Endothelial cell of umbilical vein (primary cell): Measurements from ENCODE around the gene CLEC4M. TPM values are rescaled to one million over a fixed set of nuclear protein-coding genes. Genes with fewer than 3 reads are reported as not detected.
A peak's percentile ranks its signal among the peaks of the same experiment; 100 is the strongest.

Source experiments
- BruUV-seq: library from RNA; stranded (reverse); fragments of 400-500 nt; replicated peaks from 2 replicates; lab custom pipeline; 2021; lab: Mats Ljungman, UMichigan
- CTCF ChIA-PET: fragments of 300-600, 350-600 bp; sonication (Branson Sonifier 250); formaldehyde crosslinking; loops from one replicate; lab custom pipeline; 2021; ENCODE audit warnings: antibody characterized with exemption, inconsistent platforms; lab: Charles Lee
- POLR2A ChIA-PET: fragments of 300-600, 350-600 bp; sonication (Branson Sonifier 250); formaldehyde crosslinking; loops from one replicate; lab custom pipeline; 2021; ENCODE audit warnings: antibody characterized with exemption, inconsistent platforms; lab: Charles Lee
- DNase-seq: peaks from one replicate; pipeline ENCODE4 v3.0.0-alpha.2; 2011; ENCODE audit warnings: low read depth, low spot score
- FAIRE-seq: peaks from 2 replicates; lab custom pipeline; 2011; peaks lifted over from hg19 to GRCh38; lab: Jason Lieb, UNC
- H2AFZ ChIP-seq: 2 replicates; pipeline ENCODE4 v1.6.0; 2012; ENCODE audit warnings: low read depth, low read length, control low read depth, inconsistent platforms
- H3K27ac ChIP-seq: 2 replicates; pipeline ENCODE4 v1.5.1; 2011; ENCODE audit warnings: low read depth, mild to moderate bottlenecking, control low read depth, low read length, moderate library complexity; ENCODE audit not compliant: insufficient read depth
- H3K27me3 ChIP-seq, 2 experiments: 2 replicates each; pipeline versions ENCODE4 v1.6.0 to v1.6.1; 2011; ENCODE audit warnings: low read length in 2 of 2, mixed read lengths in 1 of 2; ENCODE audit not compliant: control insufficient read depth in 2 of 2, insufficient read depth in 2 of 2
- H3K36me3 ChIP-seq, 2 experiments: 2 replicates in 1 of 2; 3 replicates in 1 of 2; pipeline ENCODE4 v1.5.1; 2011; ENCODE audit warnings: low read length in 2 of 2, mild to moderate bottlenecking in 1 of 2, moderate library complexity in 1 of 2; ENCODE audit not compliant: control insufficient read depth in 2 of 2, insufficient read depth in 2 of 2; ENCODE audit errors: extremely low read depth in 1 of 2
- H3K4me1 ChIP-seq: 3 replicates; pipeline ENCODE4 v1.5.1; 2011; ENCODE audit warnings: mild to moderate bottlenecking, low read length; ENCODE audit not compliant: control insufficient read depth, insufficient read depth; ENCODE audit errors: extremely low read depth
- H3K4me2 ChIP-seq: 2 replicates; pipeline ENCODE4 v1.6.1; 2011; ENCODE audit warnings: low read length, control low read depth, mixed read lengths; ENCODE audit not compliant: insufficient read depth
- H3K4me3 ChIP-seq, 3 experiments: fragments of 200-600 bp in 1 of 3; sonication (generic), shearing (Covaris generic) in 1 of 3; replicated peaks in 1 of 3; 2 replicates each; pipeline ENCODE4 v1.5.1; 2011 to 2016; ENCODE audit warnings: control low read depth in 3 of 3, low read length in 3 of 3, mild to moderate bottlenecking in 2 of 3, inconsistent platforms in 1 of 3, low read depth in 1 of 3, moderate library complexity in 1 of 3; ENCODE audit not compliant: insufficient read depth in 1 of 3
- H3K79me2 ChIP-seq: 2 replicates; pipeline ENCODE4 v1.6.0; 2012; ENCODE audit warnings: low read length, inconsistent platforms; ENCODE audit not compliant: control insufficient read depth, insufficient read depth
- H3K9ac ChIP-seq: replicated peaks from 2 replicates; pipeline ENCODE3; 2011; ENCODE audit warnings: low read length, control low read depth; ENCODE audit not compliant: insufficient read depth; ENCODE audit errors: extremely low read depth
- H3K9me1 ChIP-seq: replicated peaks from 3 replicates; pipeline ENCODE4 v1.6.0; 2011; ENCODE audit warnings: mild to moderate bottlenecking, low read length; ENCODE audit not compliant: control insufficient read depth, insufficient read depth; ENCODE audit errors: extremely low read depth
- H3K9me3 ChIP-seq: replicated peaks from 2 replicates; pipeline ENCODE4 v1.5.1; 2012; ENCODE audit warnings: low read length, inconsistent platforms; ENCODE audit not compliant: control insufficient read depth, insufficient read depth
- H4K20me1 ChIP-seq: replicated peaks from 2 replicates; pipeline ENCODE3; 2011; ENCODE audit warnings: mild to moderate bottlenecking, low read length; ENCODE audit not compliant: control insufficient read depth, insufficient read depth; ENCODE audit errors: extremely low read depth
- EZH2 ChIP-seq: IDR thresholded peaks from 2 replicates; pipeline ENCODE4 v1.6.1; 2012; ENCODE audit warnings: borderline replicate concordance, low read depth, mild to moderate bottlenecking, moderate library complexity, low read length, inconsistent platforms; ENCODE audit not compliant: severe bottlenecking
- FOS ChIP-seq: IDR thresholded peaks from 2 replicates; pipeline ENCODE4 v1.6.1; 2011; ENCODE audit warnings: mild to moderate bottlenecking, low read length, moderate library complexity, borderline replicate concordance; ENCODE audit not compliant: insufficient read depth
- GATA2 ChIP-seq: IDR thresholded peaks from 2 replicates; pipeline ENCODE4 v1.7.0; 2011; ENCODE audit warnings: low read depth, mild to moderate bottlenecking, moderate library complexity, mixed read lengths, low read length; ENCODE audit not compliant: insufficient read length, insufficient read depth
- JUN ChIP-seq: IDR thresholded peaks from 2 replicates; pipeline ENCODE4 v1.6.1; 2011; ENCODE audit warnings: borderline replicate concordance, low read depth; ENCODE audit not compliant: insufficient read length, insufficient read depth
- MYC ChIP-seq: IDR thresholded peaks from one replicate; pipeline ENCODE4 v1.6.1; 2011; ENCODE audit warnings: mild to moderate bottlenecking, low read depth, low read length
- POLR2A ChIP-seq: IDR thresholded peaks from 2 replicates; pipeline ENCODE4 v1.6.1; 2012; ENCODE audit warnings: low read depth, mild to moderate bottlenecking, control low read depth, low read length
- POLR2AphosphoS5 ChIP-seq: IDR thresholded peaks from 2 replicates; pipeline ENCODE4 v1.6.1; 2012; ENCODE audit warnings: low read depth, mild to moderate bottlenecking, control low read depth, low read length, moderate library complexity; ENCODE audit not compliant: insufficient read depth
- dilution Hi-C: fragments of 300-500 bp; cut with MboI; formaldehyde crosslinking; loops from one replicate; pipeline ENCODE4 v1.15.0; 2019; ENCODE audit warnings: low sequenced_read_pairs; ENCODE audit not compliant: extremely low pct_ligation_motif_present
- intact Hi-C: fragments of 100-400 bp; cut with micrococcal nuclease; formaldehyde crosslinking; loops from one replicate; pipeline ENCODE4 v1.10.0; 2022
- polyA plus RNA-seq, 4 experiments: library from polyadenylated mRNA; depleted of rRNA in 3 of 4; stranded (reverse) in 3 of 4; unstranded in 1 of 4; fragments of >200 nt; gene quantifications; 2 replicates each; pipeline versions ENCODE4 v1.2.1 to v1.2.3, GENCODE V29; 2011 to 2012; ENCODE audit warnings: missing spikeins in 1 of 4
- total RNA-seq: library from RNA; stranded (reverse); gene quantifications from 2 replicates; pipeline ENCODE4 v1.2.3, GENCODE V29; 2021
- TF ChIP-seq, protein P1 (sequence below), 2 donors: IDR thresholded peaks; 1 replicate in 1 of 2; 2 replicates in 1 of 2; pipeline ENCODE4 v1.5.1; 2011; ENCODE audit warnings: low read length in 2 of 2, mild to moderate bottlenecking in 2 of 2, moderate library complexity in 2 of 2, control low read depth in 1 of 2, inconsistent platforms in 1 of 2, low read depth in 1 of 2; ENCODE audit not compliant: insufficient read depth in 1 of 2; ENCODE audit errors: extremely low read depth in 1 of 2
- TF ChIP-seq, protein P2 (sequence below): IDR thresholded peaks from 2 replicates; pipeline ENCODE4 v1.6.1; 2011; ENCODE audit not compliant: insufficient read depth, insufficient read length

Gene CLEC4M
- total and polyA plus RNA-seq, 2 donors (not counting 3 experiments of a cell fraction or from before 2014, with no cell fraction given), result 0.46 to 1.0 TPM

DNA sequence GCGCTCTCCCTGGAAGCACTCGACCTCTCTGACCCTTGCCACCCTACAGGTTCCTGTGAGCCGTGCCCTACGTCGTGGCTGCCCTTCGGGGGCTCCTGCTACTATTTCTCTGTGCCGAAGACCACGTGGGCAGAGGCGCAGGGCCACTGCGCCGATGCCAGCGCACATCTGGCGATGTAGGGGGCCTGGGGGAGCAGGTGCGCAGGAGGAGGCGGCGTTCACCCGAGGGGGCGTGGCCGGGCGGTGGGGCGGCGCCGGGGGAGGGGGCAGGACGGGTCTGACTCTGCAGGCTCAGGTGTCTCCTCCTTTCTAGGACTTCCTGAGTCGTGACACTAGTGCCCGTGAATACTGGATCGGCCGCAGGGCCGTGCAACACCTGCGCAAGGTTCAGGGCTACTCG is 26.4 kb downstream of the CLEC4M start:
- ChIA-PET POLR2A (no interaction called here), CTCF (interaction anchor here (1.1 to 1.6 kb wide), 2 partner anchors 10 to 109 kb away, joined by 5 to 8 read pairs; partner anchors contain the start of gene TRAPPC5)
- Histone ChIP-seq H3K27me3 (no peaks in the 10 kb centered on the region), H3K9me3 (no peaks in the 10 kb centered on the region), H3K4me3 (peak overlapping the region in 1 of 3 experiments; percentile 49), H3K36me3 (peaks cover 0 to 2% of the 10 kb centered on the region in 2 experiments), H3K27ac (no peak overlapping the region), H2AFZ (no peak overlapping the region), H3K4me2 (peak overlapping the region; percentile 4), H4K20me1 (no peaks in the 10 kb centered on the region), H3K9ac (no peak overlapping the region), H3K9me1 (no peaks in the 10 kb centered on the region), H3K79me2 (no peaks in the 10 kb centered on the region), H3K4me1 (peaks cover 9% of the 10 kb centered on the region)
- DNase-seq (no peak), FAIRE-seq (no peak)
- intact Hi-C loops (no loop called here), dilution Hi-C loops (no loop called here)
- no TSS peak for BruUV-seq
- no peak for TF ChIP-seq POLR2A

DNA sequence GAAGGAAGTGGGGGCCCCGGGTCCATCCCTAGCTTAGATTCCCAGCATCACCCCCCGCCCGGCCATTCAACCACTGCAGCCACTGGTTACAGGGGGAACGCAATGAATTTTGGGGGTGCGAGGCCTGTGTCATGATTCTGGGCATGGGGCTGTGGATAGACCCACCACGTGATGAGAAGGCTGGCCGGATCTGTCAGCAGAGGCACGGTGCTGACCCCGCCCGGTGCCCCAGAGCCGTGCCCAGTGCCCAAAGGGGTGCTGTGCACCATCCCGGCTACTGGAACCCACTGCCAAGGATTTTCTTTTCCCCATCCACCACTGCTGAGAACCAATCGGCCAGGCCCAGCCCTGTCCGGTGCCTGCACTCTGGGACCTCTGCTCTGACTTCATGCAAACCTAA is 27.4 kb downstream of the CLEC4M start:
- Histone ChIP-seq H3K9me3 (no peaks in the 10 kb centered on the region), H3K36me3 (peaks cover 0 to 2% of the 10 kb centered on the region in 2 experiments), H2AFZ (no peak overlapping the region), H3K4me3 (no peak overlapping the region), H3K27me3 (no peaks in the 10 kb centered on the region), H3K9ac (no peak overlapping the region), H3K27ac (no peak overlapping the region), H3K4me2 (no peak overlapping the region), H3K4me1 (peaks cover 14% of the 10 kb centered on the region), H3K79me2 (no peaks in the 10 kb centered on the region), H4K20me1 (no peaks in the 10 kb centered on the region), H3K9me1 (no peaks in the 10 kb centered on the region)
- BruUV-seq, result no TSS peak
- no peak for TF ChIP-seq EZH2
- TF ChIP-seq, protein P1, sequence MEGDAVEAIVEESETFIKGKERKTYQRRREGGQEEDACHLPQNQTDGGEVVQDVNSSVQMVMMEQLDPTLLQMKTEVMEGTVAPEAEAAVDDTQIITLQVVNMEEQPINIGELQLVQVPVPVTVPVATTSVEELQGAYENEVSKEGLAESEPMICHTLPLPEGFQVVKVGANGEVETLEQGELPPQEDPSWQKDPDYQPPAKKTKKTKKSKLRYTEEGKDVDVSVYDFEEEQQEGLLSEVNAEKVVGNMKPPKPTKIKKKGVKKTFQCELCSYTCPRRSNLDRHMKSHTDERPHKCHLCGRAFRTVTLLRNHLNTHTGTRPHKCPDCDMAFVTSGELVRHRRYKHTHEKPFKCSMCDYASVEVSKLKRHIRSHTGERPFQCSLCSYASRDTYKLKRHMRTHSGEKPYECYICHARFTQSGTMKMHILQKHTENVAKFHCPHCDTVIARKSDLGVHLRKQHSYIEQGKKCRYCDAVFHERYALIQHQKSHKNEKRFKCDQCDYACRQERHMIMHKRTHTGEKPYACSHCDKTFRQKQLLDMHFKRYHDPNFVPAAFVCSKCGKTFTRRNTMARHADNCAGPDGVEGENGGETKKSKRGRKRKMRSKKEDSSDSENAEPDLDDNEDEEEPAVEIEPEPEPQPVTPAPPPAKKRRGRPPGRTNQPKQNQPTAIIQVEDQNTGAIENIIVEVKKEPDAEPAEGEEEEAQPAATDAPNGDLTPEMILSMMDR (IDR thresholded peaks at IDR 0.05; ENCODE audit: extremely low read depth in 1 of 2, insufficient read depth in 1 of 2, low read depth in 1 of 2, low read length in 2 of 2), result no peak
- no peak for TF ChIP-seq POLR2A
- no peak for TF ChIP-seq MYC
- TF ChIP-seq FOS, result no peak
- TF ChIP-seq POLR2AphosphoS5, result no peak
- TF ChIP-seq, protein P2, sequence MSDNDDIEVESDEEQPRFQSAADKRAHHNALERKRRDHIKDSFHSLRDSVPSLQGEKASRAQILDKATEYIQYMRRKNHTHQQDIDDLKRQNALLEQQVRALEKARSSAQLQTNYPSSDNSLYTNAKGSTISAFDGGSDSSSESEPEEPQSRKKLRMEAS, result no peak
- no peak for TF ChIP-seq GATA2
- no peak for TF ChIP-seq JUN
- dilution Hi-C loops (no loop called here), intact Hi-C loops (no loop called here)
- FAIRE-seq (no peak), DNase-seq (no peak)
- CTCF ChIA-PET, result interaction anchor here (1.5 kb wide), 1 partner anchor 10 kb away, joined by 10 read pairs; no protein-coding TSS in a partner anchor
- POLR2A ChIA-PET, result no interaction called here
